Measurements from ENCODE around the gene CNTNAP2. TPM values are rescaled to one million over a fixed set of nuclear protein-coding genes. Genes with fewer than 3 reads are reported as not detected.

The CNTNAP2 gene
- total RNA-seq, 2 donors from 2014 or later: 171 to 228 TPM

GRCh38 chr7:146557971-146558469 is 441.4 kb downstream of the CNTNAP2 start:
- no peak overlapping the region for H3K4me3 Mint-ChIP-seq
- H3K9me3 ChIP-seq (ENCODE audit: control insufficient read depth, low read length): no peaks in the 10 kb centered on the region
- DNase-seq: no peak
- no peaks in the 10 kb centered on the region for H3K4me1 ChIP-seq (ENCODE audit: control insufficient read depth, insufficient read depth, low read length)
- no peak overlapping the region for H3K9ac ChIP-seq (ENCODE audit: extremely low read depth, low read length, poor library complexity, severe bottlenecking)
- no peaks in the 10 kb centered on the region for H3K9me3 Mint-ChIP-seq
- H3K4me1 Mint-ChIP-seq: no peaks in the 10 kb centered on the region
- no peaks in the 10 kb centered on the region for H3K27me3 Mint-ChIP-seq (ENCODE audit: insufficient read depth)
- H3K27ac Mint-ChIP-seq: no peak overlapping the region
- H3K36me3 ChIP-seq (ENCODE audit: control insufficient read depth, insufficient read depth, low read length): no peaks in the 10 kb centered on the region
- H3K36me3 Mint-ChIP-seq (ENCODE audit: low read depth): no peaks in the 10 kb centered on the region
- H3K27me3 ChIP-seq (ENCODE audit: control insufficient read depth, insufficient read depth, low read length, poor library complexity, severe bottlenecking): no peaks in the 10 kb centered on the region
- H3K27ac ChIP-seq (ENCODE audit: low read depth, low read length): no peak overlapping the region
- no peak for TF ChIP-seq CTCF (conservative IDR thresholded peaks at IDR 0.05)
- WGBS, 2 experiments (ENCODE audit: insufficient coverage in 1 of 2, insufficient read length in 1 of 2): 78 to 88% methylated on average over 3 of the region's 4 CpGs
- H3K4me3 ChIP-seq (ENCODE audit: low read length): no peak overlapping the region

- H3K4me1 ChIP-seq (ENCODE audit: control insufficient read depth, insufficient read depth, low read length): no peaks in the 10 kb centered on the region
- no peaks in the 10 kb centered on the region for H3K36me3 ChIP-seq (ENCODE audit: control insufficient read depth, insufficient read depth, low read length)
- no peak overlapping the region for H3K4me3 ChIP-seq (ENCODE audit: low read length)
- H3K27ac ChIP-seq (ENCODE audit: low read depth, low read length): no peak overlapping the region
- H3K4me1 Mint-ChIP-seq: no peaks in the 10 kb centered on the region
- H3K4me3 Mint-ChIP-seq: no peak overlapping the region
- H3K9me3 ChIP-seq (ENCODE audit: control insufficient read depth, low read length): no peaks in the 10 kb centered on the region
- H3K27me3 Mint-ChIP-seq (ENCODE audit: insufficient read depth): no peaks in the 10 kb centered on the region
- 60 to 81% methylated on average over 1 to 3 of the region's 3 CpGs for WGBS, 2 experiments (ENCODE audit: insufficient coverage in 1 of 2, insufficient read length in 1 of 2)
- TF ChIP-seq CTCF (conservative IDR thresholded peaks at IDR 0.05): no peak
- no peak overlapping the region for H3K27ac Mint-ChIP-seq
- H3K36me3 Mint-ChIP-seq (ENCODE audit: low read depth): no peaks in the 10 kb centered on the region
- no peak for DNase-seq
- H3K27me3 ChIP-seq (ENCODE audit: control insufficient read depth, insufficient read depth, low read length, poor library complexity, severe bottlenecking): no peaks in the 10 kb centered on the region
- no peaks in the 10 kb centered on the region for H3K9me3 Mint-ChIP-seq
- no peak overlapping the region for H3K9ac ChIP-seq (ENCODE audit: extremely low read depth, low read length, poor library complexity, severe bottlenecking)
Measured at GRCh38 chr7:146565872-146566271, 449.3 kb downstream of the CNTNAP2 start.

GRCh38 chr7:146575903-146576302 is 459.3 kb downstream of the CNTNAP2 start:
- H3K9me3 ChIP-seq (ENCODE audit: control insufficient read depth, low read length): no peaks in the 10 kb centered on the region
- 0% methylated on average over 1 of the region's 2 CpGs for WGBS, 2 experiments (ENCODE audit: insufficient coverage in 1 of 2, insufficient read length in 1 of 2)
- H3K4me3 ChIP-seq (ENCODE audit: low read length): no peak overlapping the region
- H3K36me3 Mint-ChIP-seq (ENCODE audit: low read depth): no peaks in the 10 kb centered on the region
- H3K27me3 Mint-ChIP-seq (ENCODE audit: insufficient read depth): no peaks in the 10 kb centered on the region
- no peaks in the 10 kb centered on the region for H3K27me3 ChIP-seq (ENCODE audit: control insufficient read depth, insufficient read depth, low read length, poor library complexity, severe bottlenecking)
- no peak overlapping the region for H3K9ac ChIP-seq (ENCODE audit: extremely low read depth, low read length, poor library complexity, severe bottlenecking)
- H3K36me3 ChIP-seq (ENCODE audit: control insufficient read depth, insufficient read depth, low read length): no peaks in the 10 kb centered on the region
- no peak for TF ChIP-seq CTCF (conservative IDR thresholded peaks at IDR 0.05)
- no peaks in the 10 kb centered on the region for H3K4me1 Mint-ChIP-seq
- H3K27ac ChIP-seq (ENCODE audit: low read depth, low read length): no peak overlapping the region
- H3K4me1 ChIP-seq (ENCODE audit: control insufficient read depth, insufficient read depth, low read length): no peaks in the 10 kb centered on the region
- DNase-seq: no peak
- H3K4me3 Mint-ChIP-seq: no peak overlapping the region
- no peaks in the 10 kb centered on the region for H3K9me3 Mint-ChIP-seq
- no peak overlapping the region for H3K27ac Mint-ChIP-seq
